IPS-11a (cell line): Measurements from ENCODE around the gene LCT.
"Not testable (repeated sequence)": the region's sequence is repeated elsewhere in the genome, so short reads cannot be mapped to it uniquely, and the experiment has no call there.

Experiments used
- H3K4me3 ChIP-seq: one replicate; pipeline ENCODE4 v1.5.1; 2013; ENCODE audit warnings: low read depth, low read length, control low read depth

LCT gene

DNA sequence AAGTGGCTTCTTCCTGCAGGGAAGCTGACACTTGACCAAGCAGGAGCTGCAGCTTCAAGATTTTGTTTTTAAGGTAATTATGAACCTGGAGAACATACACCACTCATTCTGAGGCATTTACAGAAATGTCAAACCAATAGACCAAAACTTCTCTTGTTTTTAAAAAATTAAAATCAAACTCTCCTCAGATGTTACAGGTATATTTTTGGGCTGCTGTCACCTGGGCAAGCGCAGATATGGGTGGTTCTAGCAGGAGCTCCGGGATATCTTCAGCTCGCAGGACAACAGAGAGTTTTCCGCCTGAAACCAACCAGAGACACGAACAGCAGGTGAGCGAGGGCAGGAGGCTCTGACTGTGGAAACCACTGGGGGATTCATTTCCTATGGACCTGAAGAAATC lies 4.1 kb downstream of the LCT start:
- no peak overlapping the region for H3K4me3 ChIP-seq

- H3K4me3 ChIP-seq: no peak overlapping the region
Measured at GRCh38 chr2:135831180-135831812, 5.7 kb downstream of the LCT start.

- H3K4me3 ChIP-seq: no peak overlapping the region
Measured at GRCh38 chr2:135829378-135830135, 7.4 kb downstream of the LCT start.

- no peak overlapping the region for H3K4me3 ChIP-seq
Measured at GRCh38 chr2:135826544-135826943, 10.4 kb downstream of the LCT start.

GRCh38 chr2:135825550-135826176 lies 11.3 kb downstream of the LCT start:
- H3K4me3 ChIP-seq: no peak overlapping the region

GRCh38 chr2:135825131-135825530 lies 11.9 kb downstream of the LCT start:
- H3K4me3 ChIP-seq: no peak overlapping the region

- H3K4me3 ChIP-seq: no peak overlapping the region
Measured at GRCh38 chr2:135822855-135823254, 14.1 kb downstream of the LCT start.

- no peak overlapping the region for H3K4me3 ChIP-seq
Measured at GRCh38 chr2:135821190-135821589, 15.8 kb downstream of the LCT start.

GRCh38 chr2:135820003-135820618 lies 16.9 kb downstream of the LCT start:
- no peak overlapping the region for H3K4me3 ChIP-seq

- H3K4me3 ChIP-seq: no peak overlapping the region
Measured at GRCh38 chr2:135818937-135819610, 17.9 kb downstream of the LCT start.

DNA sequence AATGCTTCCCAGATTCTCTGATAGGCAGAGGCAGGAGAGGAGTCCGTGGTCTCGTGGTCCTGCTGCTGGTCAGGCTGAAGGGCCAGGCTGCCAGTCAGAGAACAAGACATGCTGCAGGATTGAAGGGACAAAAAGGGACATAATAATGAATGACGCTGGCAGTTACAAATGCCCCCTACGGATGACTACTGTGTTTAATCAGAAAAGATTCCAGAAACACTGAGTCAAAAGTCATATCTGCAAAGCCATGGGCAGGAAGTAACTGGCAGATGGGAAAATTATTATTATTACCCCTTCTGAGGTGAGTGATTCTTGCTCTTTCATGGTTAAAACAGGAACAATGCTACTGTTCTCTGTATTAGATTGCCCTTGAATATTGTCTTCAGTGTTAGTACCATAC lies 19.0 kb downstream of the LCT start:
- H3K4me3 ChIP-seq: no peak overlapping the region

- no peak overlapping the region for H3K4me3 ChIP-seq
Measured at GRCh38 chr2:135817466-135817865, 19.5 kb downstream of the LCT start.

- H3K4me3 ChIP-seq: no peak overlapping the region
Measured at GRCh38 chr2:135815269-135815668, 21.7 kb downstream of the LCT start.

DNA sequence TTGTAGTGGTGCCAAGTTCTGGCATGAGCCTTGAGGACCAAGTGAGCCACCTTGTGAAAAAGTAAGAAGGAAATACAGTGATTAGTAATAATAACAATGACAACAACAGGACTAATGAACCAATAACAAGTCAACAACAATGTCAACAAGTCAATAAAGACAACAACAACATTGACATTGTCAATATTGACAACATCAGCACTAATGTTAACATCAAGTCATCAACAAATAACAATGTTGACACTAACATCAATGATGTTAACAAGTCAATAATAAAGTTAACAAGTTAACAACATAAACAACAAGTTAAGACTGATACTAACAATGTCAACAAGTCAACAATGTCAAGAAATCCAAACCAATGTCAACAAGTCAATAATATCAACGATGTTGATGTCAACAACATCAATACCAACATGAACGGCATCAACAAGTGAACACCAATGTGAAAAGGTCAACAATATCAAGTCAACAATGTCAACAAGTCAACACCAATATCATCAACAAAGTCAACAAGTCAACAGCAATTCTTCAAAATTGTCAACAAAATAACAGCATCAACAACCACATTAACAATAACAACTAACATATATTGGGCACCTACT lies 24.0 kb downstream of the LCT start:
- no peak overlapping the region for H3K4me3 ChIP-seq

- not testable (repeated sequence) for H3K4me3 ChIP-seq
Measured at GRCh38 chr2:135807874-135808273, 29.1 kb downstream of the LCT start.

DNA sequence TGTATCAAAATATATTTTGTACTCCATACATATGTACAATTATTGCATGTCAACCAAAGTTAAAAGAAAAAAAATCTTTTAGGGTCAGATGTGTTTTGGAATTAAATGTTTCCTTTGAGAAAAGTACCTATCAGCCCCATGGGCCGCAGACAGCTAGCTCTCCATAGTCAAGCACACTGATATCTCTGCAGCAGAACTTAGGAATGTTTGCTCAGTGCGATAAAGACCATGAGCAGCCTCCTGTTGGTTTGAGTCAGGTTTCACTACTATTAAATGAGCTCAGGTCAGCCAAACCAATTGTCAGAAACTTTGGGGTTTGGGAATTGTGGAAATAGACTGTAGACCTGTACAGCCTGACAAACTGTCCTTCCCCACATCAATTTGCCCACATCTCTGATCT lies 33.7 kb downstream of the LCT start:
- no peak overlapping the region for H3K4me3 ChIP-seq

GRCh38 chr2:135802350-135802749 lies 34.6 kb downstream of the LCT start:
- no peak overlapping the region for H3K4me3 ChIP-seq

- H3K4me3 ChIP-seq: no peak overlapping the region
Measured at GRCh38 chr2:135800513-135801460, 36.2 kb downstream of the LCT start.

DNA sequence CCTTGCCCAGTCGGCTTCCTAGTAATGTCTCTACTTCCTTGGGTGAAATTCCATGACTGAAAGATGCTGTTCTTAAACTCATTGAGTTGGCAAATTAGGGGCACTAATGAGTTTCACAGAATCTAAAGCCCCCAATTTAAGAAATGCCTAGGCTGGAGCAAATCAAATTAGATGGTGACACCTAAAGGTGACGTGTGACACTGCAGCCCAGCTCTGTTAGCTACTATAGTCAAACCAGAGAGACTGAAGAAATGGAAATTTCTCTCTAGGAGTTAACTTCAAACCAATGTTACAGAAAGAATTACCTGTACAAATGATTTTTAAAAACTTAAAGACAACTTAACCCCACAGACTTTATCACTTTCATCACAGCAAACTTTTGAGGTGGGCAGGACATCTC lies 37.2 kb downstream of the LCT start:
- no peak overlapping the region for H3K4me3 ChIP-seq

DNA sequence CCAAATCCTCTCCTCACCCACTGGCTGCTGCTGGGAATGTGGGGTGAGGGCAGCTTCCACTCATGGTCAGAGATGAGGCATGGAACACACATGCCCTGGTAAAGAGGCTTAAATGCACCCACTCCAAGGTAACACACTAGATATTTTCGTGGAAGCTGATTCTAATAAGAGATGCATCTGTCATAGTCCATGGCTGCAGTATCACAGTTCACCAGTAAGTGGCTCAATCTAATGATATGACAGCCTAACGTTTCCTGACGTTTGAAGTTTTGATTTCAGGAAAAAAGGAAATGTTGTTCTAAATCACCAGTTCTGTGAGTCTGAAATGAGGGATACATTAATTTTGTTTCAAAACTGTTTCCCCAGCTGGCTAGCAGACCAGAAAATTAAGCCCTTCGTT lies 38.2 kb downstream of the LCT start:
- H3K4me3 ChIP-seq: no peak overlapping the region
